T-helper 2 cell treated with Interferon-gamma antibody and Interleukin-4, amounts not matched to agents 100 ng/mL and 5 ng/mL, for 36 hours (primary cell): ENCODE measurements around the gene SPRR4. TPM values are rescaled to one million over a fixed set of nuclear protein-coding genes. Genes with fewer than 3 reads are reported as not detected.
"Not testable (repeated sequence)": the region's sequence is repeated elsewhere in the genome, so short reads cannot be mapped to it uniquely, and the experiment has no call there.

ENCODE experiments used
- intact Hi-C: fragments of 100-400 bp; cut with micrococcal nuclease; formaldehyde crosslinking; loops from one replicate; pipeline ENCODE4 v1.15.1; 2023
- total RNA-seq: library from RNA; stranded (reverse); gene quantifications from 2 replicates; pipeline ENCODE4 v1.2.3, GENCODE V29; 2022

The SPRR4 gene
- total RNA-seq, 1 donor from 2014 or later = not detected

DNA sequence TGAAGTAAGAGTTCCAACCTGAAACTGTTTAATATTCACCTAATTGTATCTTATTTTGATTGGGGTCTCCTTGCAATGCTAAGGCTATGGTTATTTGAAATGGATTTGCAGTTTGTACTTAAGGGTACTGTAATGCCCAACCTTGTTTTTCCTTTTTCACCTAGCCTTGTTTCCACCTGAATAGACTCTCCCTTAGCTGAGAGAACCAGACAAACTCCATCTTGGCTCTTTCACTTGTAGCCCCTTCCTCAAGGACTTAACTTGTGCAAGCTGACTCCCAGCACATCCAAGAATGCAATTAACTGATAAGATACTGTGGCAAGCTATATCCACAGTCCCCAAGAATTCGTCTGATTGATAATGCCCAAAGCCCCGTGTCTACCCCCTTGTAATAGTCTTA, 51.4 kb downstream of the SPRR4 start:
- intact Hi-C loops = not testable (repeated sequence)

Other genes starting within 250 kb of the SPRR4 start
- gene KPRP, start 212.6 kb upstream of the SPRR4 start, total RNA-seq = not detected in 2 replicates
- gene LCE1F, start 195.5 kb upstream of the SPRR4 start, total RNA-seq = not detected in 2 replicates
- gene LCE1E, start 184.4 kb upstream of the SPRR4 start, total RNA-seq = not detected in 2 replicates
- gene LCE1D, start 173.9 kb upstream of the SPRR4 start, total RNA-seq = not detected in 2 replicates
- not detected in 2 replicates for gene LCE1C, start 164.0 kb upstream of the SPRR4 start, total RNA-seq
- gene LCE1B, start 158.7 kb upstream of the SPRR4 start, total RNA-seq = not detected in 2 replicates
- not detected in 2 replicates for gene LCE1A, start 143.2 kb upstream of the SPRR4 start, total RNA-seq
- gene LCE6A, start 127.8 kb upstream of the SPRR4 start, total RNA-seq = not detected in 2 replicates
- gene LCE7A, start 110.7 kb upstream of the SPRR4 start, total RNA-seq = not detected in 2 replicates
- not detected in 2 replicates for gene SMCP, start 92.3 kb upstream of the SPRR4 start, total RNA-seq
- gene IVL, start 62.1 kb upstream of the SPRR4 start, total RNA-seq = not detected in 2 replicates
- not detected in 2 replicates for gene SPRR5, start 23.4 kb upstream of the SPRR4 start, total RNA-seq
- not detected in 2 replicates for gene SPRR1A, start 13.4 kb downstream of the SPRR4 start, total RNA-seq
- gene SPRR3, start 31.1 kb downstream of the SPRR4 start, total RNA-seq = not detected in 2 replicates
- gene SPRR1B, start 60.6 kb downstream of the SPRR4 start, total RNA-seq = not detected in 2 replicates
- gene SPRR2D, start 70.5 kb downstream of the SPRR4 start, total RNA-seq = not detected in 2 replicates
- not detected in 2 replicates for gene SPRR2A, start 86.9 kb downstream of the SPRR4 start, total RNA-seq
- not detected in 2 replicates for gene SPRR2B, start 101.0 kb downstream of the SPRR4 start, total RNA-seq
- not detected in 2 replicates for gene SPRR2E, start 123.9 kb downstream of the SPRR4 start, total RNA-seq
- not detected in 2 replicates for gene SPRR2F, start 142.9 kb downstream of the SPRR4 start, total RNA-seq
- not detected in 2 replicates for gene SPRR2G, start 180.2 kb downstream of the SPRR4 start, total RNA-seq
- gene LELP1, start 232.8 kb downstream of the SPRR4 start, total RNA-seq = not detected in 2 replicates
- not detected in 2 replicates for gene PRR9, start 246.9 kb downstream of the SPRR4 start, total RNA-seq